Measurements from ENCODE around the gene FEV.

The FEV gene

DNA sequence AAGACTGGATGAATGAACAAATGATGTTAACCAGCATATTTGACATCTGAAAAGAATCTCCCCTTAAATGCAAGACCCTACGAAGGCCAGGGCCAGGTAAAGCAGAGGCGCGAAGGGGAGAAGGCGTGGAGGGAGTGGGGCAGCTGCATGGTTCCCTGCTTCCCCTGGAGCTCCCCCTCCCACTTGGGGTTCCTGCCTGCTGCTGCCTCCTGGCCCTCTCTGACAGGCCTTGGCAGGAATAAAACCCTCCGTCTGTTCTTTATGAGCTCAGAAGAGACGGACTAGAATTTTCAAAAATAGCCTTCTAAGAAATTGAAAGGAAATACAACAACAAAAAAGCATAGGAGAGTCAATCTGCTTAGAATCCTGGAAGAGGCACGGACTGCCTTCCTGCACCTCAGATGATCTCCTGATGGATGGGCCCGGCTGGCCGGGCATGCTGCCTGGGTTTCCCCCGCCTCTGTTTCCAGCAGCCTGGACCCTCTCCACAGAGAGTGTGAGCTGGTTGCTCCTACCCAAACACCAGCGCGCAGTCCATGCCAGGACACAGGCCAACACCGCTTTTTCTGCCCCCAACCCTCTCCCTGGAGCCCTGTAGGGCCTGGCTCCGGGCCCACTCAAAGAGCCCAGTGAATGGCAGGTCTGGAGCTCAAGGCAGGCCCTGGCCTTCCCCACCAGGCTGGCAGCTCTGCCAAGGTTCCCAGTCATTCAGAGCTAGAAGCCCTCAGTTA, 32.4 kb upstream of the FEV start:
- no peak for DNase-seq (ENCODE audit: low read depth in 2 of 2)

GRCh38 chr2:219016721-219017120, 31.7 kb upstream of the FEV start:
- no peak for DNase-seq (ENCODE audit: low read depth in 2 of 2)

- DNase-seq (ENCODE audit: low read depth in 2 of 2), result no peak
Measured at GRCh38 chr2:219010873-219011272, 25.9 kb upstream of the FEV start.

DNA sequence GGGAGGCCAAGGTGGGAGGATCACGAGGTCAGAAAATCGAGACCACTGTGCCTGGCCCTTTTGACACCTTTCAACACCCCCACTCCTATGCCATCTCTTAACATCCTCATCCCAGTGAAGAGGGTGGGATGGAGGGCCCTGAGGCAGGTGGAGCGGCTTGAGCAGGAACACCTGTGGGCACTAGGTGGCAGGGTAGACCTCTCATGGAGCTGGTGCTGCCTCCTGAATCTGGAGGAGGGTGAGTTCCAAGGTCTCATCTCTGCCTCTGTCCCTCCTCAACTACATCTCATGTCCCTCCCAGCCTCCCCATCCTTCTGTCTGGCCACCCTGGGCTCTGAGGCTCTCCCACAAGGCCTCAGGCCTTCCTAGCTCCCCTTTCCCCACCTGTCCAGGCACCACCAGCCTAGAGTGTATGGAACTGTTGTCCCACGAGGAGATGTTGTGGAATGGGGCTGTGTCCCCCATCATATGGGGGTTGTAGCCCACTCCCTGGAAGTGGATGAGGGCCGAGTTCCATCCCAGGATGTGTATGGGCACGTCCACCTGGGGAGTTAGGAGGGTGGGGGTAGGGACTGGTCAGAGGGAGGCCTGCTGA, 25.3 kb upstream of the FEV start:
- no peak for DNase-seq (ENCODE audit: low read depth in 2 of 2)

DNA sequence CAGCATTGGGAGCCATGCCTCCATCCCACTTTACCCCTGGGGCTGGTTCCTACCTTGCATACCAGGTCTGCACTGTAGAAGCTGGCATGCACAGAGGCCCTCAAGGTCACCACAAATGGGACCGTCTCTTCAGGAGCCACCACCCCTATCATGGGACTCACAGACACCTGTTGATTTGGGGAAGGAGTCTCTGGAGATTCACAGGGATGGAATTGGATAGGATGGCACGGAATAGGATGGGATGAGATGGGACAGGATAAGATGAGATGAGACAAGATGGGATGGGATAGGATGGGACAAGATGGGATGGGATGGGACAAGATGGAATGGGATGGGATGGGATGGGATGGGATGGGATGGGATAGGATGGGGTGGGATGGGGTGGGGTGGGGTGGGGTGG, 24.3 kb upstream of the FEV start:
- no peak for DNase-seq (ENCODE audit: low read depth in 2 of 2)

DNA sequence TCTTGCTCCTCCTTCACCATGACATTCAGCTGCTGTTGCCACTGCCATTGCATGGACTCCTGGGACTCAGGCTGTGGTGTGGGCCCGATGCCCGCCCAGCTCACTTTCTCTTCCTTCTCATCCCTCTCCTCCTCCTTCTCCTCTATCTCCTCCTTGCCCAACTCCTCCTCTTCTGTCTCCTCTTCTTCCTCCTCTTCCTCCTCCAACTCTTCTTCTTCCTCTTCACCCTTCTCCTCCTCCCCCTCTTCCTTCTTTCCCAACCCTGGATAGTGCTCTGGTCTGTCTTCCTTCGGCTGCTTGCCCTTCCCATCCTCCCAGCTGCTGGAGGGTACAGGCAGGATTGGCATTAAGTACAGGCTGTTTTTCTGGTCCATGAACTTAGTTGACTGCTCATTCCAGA, 19.0 kb upstream of the FEV start:
- DNase-seq (ENCODE audit: low read depth in 2 of 2), result no peak

- DNase-seq (ENCODE audit: low read depth in 2 of 2), result no peak
Measured at GRCh38 chr2:219003267-219003634, 18.3 kb upstream of the FEV start.

DNA sequence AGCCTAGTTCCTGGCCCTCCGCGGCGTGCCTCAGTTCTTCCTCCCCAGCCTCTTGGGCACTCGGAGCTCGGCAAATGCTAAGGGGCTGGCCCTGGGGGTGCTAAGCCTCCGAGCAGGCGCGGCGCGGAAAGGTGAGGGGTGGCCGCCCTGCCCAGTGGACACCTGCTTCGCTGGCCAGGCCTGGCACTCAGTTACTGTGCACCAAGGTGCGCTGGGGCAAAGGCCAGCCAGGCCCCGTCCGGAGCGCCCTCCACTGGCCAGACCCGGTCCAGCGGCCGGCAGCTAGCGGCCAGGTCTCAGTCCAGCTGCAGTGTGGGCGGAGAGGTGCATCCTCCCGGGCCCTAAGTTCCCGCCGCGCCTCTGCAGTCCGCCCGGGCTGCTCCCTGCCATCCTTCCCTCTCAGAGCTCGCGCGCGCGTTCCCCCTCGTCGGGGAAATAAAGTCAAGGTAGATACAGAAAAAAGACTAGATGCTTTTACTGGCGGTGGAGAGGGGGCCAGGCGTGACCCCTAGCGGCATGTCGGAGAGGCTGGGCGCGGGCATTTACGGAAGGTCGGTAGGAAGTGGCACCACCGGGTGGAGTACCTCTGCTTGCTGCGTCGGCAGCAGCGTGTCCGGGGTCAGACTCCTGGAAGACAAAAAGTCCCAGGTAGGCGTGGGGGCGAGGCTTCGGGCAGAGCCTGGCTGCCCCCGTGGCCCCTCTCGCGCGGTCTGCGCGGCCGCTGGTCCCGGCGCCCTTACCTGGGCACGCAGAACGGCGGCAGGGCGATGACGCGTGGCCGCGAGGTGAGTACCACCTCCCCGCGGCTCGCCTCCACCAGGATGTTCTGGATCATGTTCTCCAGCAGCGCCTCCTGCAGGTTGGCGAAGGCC, 17.6 kb upstream of the FEV start:
- peak in 1 of 2 donors; percentile 51 for DNase-seq (ENCODE audit: low read depth in 2 of 2)

DNA sequence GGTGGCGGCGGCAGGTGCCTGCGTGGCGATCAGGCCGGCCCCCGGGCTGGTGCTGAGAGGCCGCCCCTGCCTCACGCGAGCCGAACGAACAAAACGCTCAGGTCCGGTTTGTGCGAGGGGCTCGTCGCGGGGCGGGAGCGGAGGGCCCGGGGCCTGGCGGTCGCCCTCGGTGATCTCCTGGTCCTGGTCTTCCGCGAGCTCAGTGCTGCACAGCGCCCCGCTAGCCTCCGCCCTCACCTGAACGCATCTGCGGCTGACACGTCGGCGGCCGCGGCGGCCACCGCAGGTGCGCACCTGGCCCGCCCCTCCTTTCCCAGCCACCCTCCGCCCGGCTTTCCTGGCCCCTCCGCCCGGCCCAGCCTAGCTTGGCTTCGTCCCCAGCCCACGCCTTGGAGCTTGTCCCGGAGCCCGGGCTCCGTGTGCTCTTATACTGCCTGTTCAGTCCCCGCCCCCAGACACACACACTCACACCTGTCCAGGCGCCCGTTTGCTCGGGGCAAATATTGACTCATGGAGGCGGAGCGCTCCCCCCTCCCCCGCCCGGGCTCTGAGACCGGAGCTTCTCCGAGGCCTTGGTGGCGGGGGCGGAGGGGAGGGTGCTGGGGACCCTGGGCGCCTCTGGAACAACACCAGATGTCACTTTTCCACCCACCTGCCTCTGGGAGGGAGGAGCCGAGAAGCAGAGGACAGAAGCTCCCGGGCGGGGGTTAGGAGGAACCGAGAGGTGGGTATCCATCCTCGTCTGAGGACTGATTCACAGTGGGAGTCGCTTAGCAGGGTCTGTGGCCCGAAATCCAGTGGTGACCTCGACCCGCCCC, 16.8 kb upstream of the FEV start:
- DNase-seq (ENCODE audit: low read depth in 2 of 2), result peak in 1 of 2 donors; percentile 45

- DNase-seq (ENCODE audit: low read depth in 2 of 2), result no peak
Measured at GRCh38 chr2:219001100-219001576, 16.2 kb upstream of the FEV start.

DNA sequence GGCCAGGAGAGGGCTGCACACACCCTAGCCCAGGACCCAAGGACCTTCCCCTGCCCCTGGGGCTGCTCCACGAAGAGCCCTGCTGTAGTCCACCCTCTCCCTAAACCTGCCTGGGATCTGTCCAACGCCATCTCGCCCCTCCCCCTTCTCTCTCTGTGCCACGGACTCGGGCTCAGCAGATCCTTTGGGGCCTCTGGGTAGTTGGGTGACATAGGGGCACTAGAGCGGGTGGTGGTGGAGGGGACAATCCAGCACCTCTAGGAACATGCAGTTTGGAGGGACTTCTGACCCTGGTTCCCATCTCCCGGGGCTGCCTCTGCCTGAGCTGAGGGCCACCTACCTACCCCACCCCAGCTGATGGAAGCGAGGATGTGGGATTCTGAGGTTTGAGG, 15.6 kb upstream of the FEV start:
- no peak for DNase-seq (ENCODE audit: low read depth in 2 of 2)

GRCh38 chr2:218999881-219000568, 15.0 kb upstream of the FEV start:
- no peak for DNase-seq (ENCODE audit: low read depth in 2 of 2)

DNA sequence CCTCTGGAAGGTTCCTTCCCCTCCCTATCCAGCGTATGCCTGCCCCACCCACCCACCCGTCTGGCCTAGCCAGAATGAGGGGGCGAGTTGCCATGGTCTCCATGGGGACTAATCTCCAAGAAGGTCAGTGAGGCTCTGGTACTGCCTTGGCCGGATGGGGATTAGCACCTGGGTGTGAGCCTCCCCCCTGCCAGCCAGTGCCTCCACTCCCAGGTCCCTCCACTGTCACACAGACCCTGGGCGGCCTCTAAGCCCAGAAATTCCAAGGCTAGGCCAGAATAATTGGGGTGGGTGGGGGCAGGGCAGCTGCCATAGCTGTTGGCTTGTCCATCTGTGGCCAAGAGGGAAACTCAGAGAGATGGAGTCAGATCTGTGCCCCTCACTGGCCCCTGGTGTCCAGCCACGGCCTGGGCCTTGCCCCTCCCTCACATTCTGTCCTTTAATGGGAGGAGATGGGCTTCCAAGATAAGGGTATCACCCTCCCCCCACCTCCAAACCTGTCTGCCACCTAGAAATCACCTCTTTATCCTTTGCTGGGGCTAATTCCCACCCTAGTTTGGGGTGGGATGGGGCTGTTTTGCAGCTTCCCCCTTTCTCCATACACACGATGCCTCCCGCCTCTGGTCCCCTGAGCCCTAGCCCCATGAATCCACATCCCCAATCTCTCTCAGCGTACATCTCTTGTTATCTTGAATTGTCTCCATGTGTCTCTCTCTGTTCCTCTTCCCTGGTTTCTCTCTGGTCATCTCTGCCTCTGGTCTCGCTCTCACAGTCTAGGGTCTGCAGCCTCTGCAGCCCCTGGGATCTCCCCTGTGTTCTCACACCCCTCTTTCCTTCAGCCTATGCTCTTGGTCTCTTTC, 14.3 kb upstream of the FEV start:
- no peak for DNase-seq (ENCODE audit: low read depth in 2 of 2)

DNA sequence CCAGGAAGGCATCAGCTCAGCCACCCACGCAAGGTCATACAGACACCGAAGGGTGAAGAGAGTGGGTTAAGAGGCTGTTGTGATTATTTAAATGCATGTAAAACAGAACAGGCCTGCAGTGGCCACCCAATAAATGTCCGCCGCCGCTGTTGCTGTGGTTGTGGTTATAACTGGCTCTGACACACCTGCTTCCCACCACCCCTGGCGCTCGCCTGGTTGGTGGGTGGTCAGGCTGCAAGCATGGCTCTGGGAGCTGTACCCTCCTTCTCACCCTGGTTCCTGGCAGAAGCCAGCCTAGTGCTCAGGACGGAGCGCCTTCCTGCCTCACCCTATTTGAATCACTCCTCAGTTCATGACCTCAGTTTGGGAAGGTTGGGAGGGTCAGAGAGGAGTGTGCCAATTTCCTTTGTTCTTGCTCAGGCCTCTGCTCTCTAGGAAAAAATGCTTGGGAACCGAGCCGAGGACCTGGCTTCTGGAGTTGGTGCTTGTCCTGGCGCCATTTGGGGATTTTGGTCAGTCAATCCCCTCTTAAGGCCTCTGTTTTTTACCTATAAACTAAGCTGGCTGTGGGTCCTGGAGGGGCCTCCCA, 13.5 kb upstream of the FEV start:
- no peak for DNase-seq (ENCODE audit: low read depth in 2 of 2)

- no peak for DNase-seq (ENCODE audit: low read depth in 2 of 2)
Measured at GRCh38 chr2:218997731-218998130, 12.7 kb upstream of the FEV start.

DNA sequence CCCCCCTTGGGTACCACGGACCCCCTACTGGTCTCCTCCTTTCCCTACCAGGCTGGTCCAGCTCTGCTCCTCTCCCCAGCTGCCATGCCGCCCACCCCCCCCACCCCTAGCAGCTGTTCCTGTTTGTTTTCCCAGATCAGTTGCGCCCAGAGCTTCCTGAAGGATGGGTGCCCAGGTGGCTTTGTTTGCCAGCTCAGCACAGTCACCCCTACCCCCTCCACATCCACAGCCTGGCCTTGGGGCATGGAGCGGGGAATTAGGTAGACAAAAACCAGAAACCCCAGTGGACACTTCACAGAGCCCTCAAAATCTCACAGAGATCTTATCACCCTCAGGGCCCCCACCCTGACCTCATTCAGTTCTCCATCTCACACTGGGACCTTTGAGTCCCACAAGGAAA, 12.0 kb upstream of the FEV start:
- DNase-seq (ENCODE audit: low read depth in 2 of 2), result no peak

DNA sequence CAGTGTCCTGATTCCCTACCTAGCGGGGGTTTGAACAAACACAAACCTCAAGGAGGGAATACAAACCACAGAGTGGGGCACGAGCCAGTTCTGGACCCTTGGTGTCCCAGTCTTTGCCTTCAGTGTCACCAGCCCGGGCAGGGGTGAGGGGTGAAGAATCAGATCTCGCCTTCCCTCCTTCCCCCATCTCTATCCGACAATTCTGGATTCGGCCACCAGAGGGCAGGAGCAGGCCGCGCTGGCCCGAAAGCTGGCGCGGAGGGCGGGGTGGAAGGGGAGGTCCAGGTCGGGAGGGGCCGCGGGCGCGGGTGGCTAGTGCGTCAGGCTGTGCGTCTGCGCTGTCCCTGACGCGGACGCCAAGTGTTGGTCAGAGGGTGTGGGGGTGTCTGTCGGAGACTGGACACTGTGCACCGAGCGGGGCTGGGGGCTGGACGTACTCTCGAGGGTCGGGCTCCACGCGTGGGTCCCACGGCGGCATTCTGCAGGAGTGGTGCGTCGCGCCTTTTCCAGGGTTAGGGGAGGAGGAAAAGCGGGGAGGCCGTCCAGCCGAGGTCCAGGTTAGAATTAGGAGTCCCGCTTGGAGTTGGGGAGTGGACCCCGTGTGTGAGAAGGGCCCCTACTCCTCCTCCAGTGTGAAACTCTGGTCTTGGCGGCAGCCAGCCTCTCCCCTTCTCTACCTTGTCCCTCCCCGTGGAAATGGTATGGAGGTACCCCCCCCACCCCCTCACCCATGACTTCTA, 11.2 kb upstream of the FEV start:
- DNase-seq (ENCODE audit: low read depth in 2 of 2), result peak; percentile 73 to 82

GRCh38 chr2:218995561-218995960, 10.6 kb upstream of the FEV start:
- no peak for DNase-seq (ENCODE audit: low read depth in 2 of 2)
